GM12864 (cell line): ENCODE results near the gene DEK.
"Not testable (repeated sequence)": the region's sequence is repeated elsewhere in the genome, so short reads cannot be mapped to it uniquely, and the experiment has no call there.

Experiments
- DNase-seq: peaks from one replicate; pipeline ENCODE4 v3.0.0-alpha.2; 2011; ENCODE audit warnings: low read depth
- H3K4me3 ChIP-seq: 2 replicates; pipeline ENCODE4 v1.5.1; 2011; ENCODE audit warnings: mild to moderate bottlenecking, low read depth, low read length, control low read depth
- TF ChIP-seq, protein P1 (sequence below): IDR thresholded peaks from 2 replicates; pipeline ENCODE4 v1.5.1; 2011; ENCODE audit warnings: low read depth, mild to moderate bottlenecking, moderate library complexity, low read length, control low read depth, inconsistent platforms; ENCODE audit errors: missing control alignments

The DEK gene

DNA sequence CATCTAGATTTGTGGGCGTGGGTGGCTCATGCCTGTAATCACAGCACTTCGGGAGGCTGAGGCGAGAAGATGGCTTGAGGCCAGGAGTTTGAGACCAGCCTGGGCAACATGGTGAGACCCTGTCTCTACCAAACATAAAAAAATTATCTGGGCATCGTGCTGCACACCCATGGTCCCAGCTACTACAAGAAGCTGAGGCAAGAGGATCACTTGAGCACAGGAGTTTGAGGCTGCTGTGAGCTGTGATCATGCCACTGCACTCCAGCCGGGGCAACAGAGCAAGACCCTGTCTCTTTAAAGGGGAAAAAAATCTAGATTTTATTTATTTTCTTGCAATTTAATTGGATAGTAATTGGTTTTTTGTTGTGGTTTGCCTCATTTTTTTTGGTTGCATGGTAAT, 53.6 kb downstream of the DEK start:
- TF ChIP-seq, protein P1, sequence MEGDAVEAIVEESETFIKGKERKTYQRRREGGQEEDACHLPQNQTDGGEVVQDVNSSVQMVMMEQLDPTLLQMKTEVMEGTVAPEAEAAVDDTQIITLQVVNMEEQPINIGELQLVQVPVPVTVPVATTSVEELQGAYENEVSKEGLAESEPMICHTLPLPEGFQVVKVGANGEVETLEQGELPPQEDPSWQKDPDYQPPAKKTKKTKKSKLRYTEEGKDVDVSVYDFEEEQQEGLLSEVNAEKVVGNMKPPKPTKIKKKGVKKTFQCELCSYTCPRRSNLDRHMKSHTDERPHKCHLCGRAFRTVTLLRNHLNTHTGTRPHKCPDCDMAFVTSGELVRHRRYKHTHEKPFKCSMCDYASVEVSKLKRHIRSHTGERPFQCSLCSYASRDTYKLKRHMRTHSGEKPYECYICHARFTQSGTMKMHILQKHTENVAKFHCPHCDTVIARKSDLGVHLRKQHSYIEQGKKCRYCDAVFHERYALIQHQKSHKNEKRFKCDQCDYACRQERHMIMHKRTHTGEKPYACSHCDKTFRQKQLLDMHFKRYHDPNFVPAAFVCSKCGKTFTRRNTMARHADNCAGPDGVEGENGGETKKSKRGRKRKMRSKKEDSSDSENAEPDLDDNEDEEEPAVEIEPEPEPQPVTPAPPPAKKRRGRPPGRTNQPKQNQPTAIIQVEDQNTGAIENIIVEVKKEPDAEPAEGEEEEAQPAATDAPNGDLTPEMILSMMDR, result no peak
- DNase-seq, result no peak
- no peak overlapping the region for H3K4me3 ChIP-seq

DNA sequence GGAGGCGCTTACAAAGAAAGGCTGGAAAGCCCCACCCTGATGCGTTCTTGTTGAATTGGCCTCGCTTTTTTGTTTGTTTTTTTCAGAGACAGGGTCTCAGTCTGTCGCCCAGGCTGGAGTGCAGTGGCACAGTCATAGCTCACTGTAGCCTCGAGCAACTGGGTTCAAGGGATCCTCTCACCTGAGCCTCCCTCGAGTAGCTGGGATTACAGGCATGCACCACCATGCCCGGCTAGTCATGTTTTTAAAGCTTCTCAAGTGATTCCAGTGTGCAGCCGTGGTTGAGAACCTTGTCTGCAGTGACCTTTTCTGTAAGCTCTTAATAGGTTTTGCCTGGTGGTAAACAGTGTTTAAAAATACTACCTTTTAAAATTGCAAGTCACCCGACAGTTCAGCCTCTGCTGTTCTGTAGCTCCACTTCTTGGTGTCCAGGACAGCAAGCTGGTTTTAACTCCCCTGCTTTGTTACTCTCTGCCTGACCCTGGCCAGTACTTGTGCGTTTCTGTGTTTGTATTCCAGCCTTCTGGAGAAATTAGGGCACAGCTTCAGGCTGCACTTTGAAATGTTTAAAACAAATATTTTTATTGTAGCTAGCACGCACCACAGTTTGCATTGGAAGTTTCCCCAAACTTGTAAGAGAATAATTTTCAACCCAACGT, 54.7 kb downstream of the DEK start:
- no peak for DNase-seq
- TF ChIP-seq, protein P1, result no peak

DNA sequence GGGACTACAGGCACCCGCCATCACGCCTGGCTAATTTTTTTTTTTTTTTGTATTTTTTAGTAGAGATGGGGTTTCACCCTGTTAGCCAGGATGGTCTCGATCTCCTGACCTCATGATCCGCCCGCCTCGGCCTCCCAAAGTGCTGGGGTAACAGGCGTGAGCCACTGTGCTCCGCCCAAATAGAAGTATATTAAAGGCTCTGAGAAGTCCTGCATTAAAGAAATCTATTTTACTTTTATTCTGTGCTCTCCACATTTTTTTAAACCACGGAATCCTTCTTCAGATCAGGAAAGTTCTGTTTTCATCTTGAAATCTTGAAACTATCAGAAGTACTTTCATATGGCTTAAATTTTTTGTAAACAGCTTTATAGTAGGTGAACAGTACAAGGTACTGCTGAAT, 55.6 kb downstream of the DEK start:
- not testable (repeated sequence) for DNase-seq, H3K4me3 ChIP-seq

More for the DNA sequence above, 54.7 kb downstream of the DEK start:
- no peak overlapping the region for H3K4me3 ChIP-seq

DNA sequence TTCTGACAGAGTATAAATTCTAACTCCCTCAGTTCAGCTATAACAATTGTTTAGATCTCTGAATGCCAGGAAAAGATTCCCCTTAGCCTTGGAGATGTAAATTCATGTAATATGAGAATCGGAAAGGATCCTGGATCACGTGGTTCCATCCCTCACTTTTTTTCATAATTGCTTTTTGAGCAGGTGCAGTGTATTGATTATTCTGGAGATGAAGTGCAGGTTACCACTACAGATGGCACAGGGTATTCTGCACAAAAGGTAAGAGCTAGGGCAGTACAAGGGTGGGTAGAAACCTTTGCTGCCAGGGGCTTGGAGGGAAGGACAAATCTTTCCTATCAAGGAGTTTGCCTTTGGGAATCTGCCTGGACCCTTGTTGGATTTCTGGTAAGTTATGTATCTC, 56.4 kb downstream of the DEK start:
- no peak overlapping the region for H3K4me3 ChIP-seq
- no peak for DNase-seq
- TF ChIP-seq, protein P1, result no peak

DNA sequence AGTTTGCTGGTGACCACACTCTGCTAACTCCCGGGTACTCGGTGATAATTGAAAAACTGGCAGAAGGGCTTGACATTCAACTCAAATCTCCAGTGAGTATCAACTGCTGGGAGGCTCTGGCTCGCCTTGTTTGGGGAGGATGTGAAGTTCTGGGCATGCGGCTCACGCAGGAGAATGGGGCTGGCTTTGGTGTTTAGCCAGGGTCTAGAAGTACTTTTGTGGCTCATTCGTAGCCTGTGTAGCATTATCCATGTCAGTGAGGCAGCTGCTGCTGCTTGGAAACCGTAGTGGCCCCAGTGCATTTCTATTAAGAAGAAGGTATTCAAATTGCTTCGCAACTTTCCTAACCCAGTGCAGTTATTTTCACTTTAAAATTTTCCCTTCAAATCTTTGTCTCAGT, 56.9 kb downstream of the DEK start:
- H3K4me3 ChIP-seq, result no peak overlapping the region
- DNase-seq, result no peak
- TF ChIP-seq, protein P1, result no peak

DNA sequence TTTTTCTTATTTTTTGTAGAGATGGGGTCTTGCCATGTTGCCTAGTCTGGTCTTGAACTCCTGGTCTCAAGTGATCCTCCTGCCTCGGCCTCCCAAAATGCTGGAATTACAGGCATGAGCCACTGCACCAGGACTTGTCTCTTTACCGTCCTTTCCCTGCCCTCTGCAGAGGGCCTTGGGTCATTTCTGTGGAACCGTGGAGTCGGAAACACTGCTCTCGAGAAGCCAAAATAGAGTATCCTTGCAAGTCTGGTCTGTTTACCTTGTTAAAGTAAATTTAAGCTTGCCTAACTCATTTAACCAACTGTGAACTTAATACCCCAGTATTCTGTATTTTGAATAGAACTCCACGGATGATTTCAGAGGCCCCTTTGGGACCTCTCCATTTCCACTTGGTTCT, 57.7 kb downstream of the DEK start:
- H3K4me3 ChIP-seq, result no peak overlapping the region
- DNase-seq, result no peak
- TF ChIP-seq, protein P1, result no peak

DNA sequence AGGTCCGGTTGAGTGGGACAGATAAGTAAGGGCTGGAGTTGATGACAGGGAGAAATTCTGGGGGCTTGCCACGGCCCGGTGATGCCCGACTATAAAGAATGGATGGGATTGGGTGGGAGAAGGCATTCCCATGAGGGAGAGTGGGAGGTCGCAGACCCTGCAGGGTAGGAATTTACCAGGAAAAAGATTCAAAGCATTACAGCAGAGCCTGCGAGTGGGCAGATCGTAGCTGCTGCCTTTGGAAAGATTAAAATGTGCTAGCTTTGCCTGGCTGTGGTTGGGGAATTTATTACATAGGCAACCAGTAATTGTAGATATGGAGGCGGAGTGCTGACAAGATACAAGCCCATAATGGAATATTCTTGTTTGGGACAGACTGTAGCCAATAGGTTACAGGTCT, 59.6 kb downstream of the DEK start:
- no peak overlapping the region for H3K4me3 ChIP-seq
- DNase-seq, result no peak
- TF ChIP-seq, protein P1, result no peak
